ENCODE data around the gene TDRD9. TPM values are rescaled to one million over a fixed set of nuclear protein-coding genes. Genes with fewer than 3 reads are reported as not detected.

TDRD9 gene
- total and polyA plus RNA-seq, 2 of the 4 experiments (the other 2 are of a cell fraction), result 0.07 to 0.18 TPM

GRCh38 chr14:103905842-103906456 is 22.3 kb upstream of the TDRD9 start:
- H3K4me1 ChIP-seq (ENCODE audit: control insufficient read depth, insufficient read depth, low read length), result no peaks in the 10 kb centered on the region; the same call in 1 of the 2 replicates
- no CpG with 5 or more reads among the region's 22 CpGs for WGBS, 2 experiments (ENCODE audit: extremely low coverage in 2 of 2, insufficient read length in 1 of 2)
- H2AK9ac ChIP-seq (replicated peaks; ENCODE audit: low read depth, low read length, poor library complexity), result no peak overlapping the region
- H4K8ac ChIP-seq (ENCODE audit: low read depth in 2 of 2, low read length in 2 of 2), result no peak overlapping the region
- no peaks in the 10 kb centered on the region for H3K79me1 ChIP-seq (ENCODE audit: low read depth in 1 of 2, low read length in 2 of 2)
- no peaks in the 10 kb centered on the region for H3K27me3 ChIP-seq (ENCODE audit: control insufficient read depth, insufficient read depth, low read length)
- no peak overlapping the region for H2BK20ac ChIP-seq (ENCODE audit: low read depth, low read length)
- H4K5ac ChIP-seq (ENCODE audit: low read depth, low read length), result no peak overlapping the region
- no peak overlapping the region for H3K14ac ChIP-seq (replicated peaks; ENCODE audit: low read depth, low read length)
- no peak overlapping the region for H2BK5ac ChIP-seq (ENCODE audit: low read depth, low read length, poor library complexity, severe bottlenecking)
- no peak overlapping the region for H3K56ac ChIP-seq (ENCODE audit: extremely low read depth, insufficient read depth, low read length)
- no peak overlapping the region for H3K4me2 ChIP-seq (ENCODE audit: low read depth, low read length)
- ATAC-seq (ENCODE audit: low read depth) (no peak), DNase-seq (no peak)
- no peak overlapping the region for H2AK5ac ChIP-seq (ENCODE audit: low read depth, low read length)
- ChIA-PET POLR2A (ENCODE audit: unreplicated experiment) (no interaction called here), CTCF (interaction anchor here (0.5 to 1.3 kb wide), 3 partner anchors 15 to 99 kb away, joined by 3 to 4 read pairs (median 3); no protein-coding TSS in a partner anchor)
- H3K9me1 ChIP-seq (ENCODE audit: insufficient read depth, low read length), result no peaks in the 10 kb centered on the region
- intact Hi-C loops (cut with micrococcal nuclease) (no loop called here), in situ Hi-C loops (cut with MboI; ENCODE audit: low sequenced_read_pairs) (no loop called here), dilution Hi-C loops (cut with HindIII; ENCODE audit: low sequenced_read_pairs, unreplicated experiment) (no loop called here)
- no peaks in the 10 kb centered on the region for H4K20me1 ChIP-seq (ENCODE audit: insufficient read depth, low read length)
- no peak overlapping the region for H3K18ac ChIP-seq (ENCODE audit: low read depth, low read length)
- H2AFZ ChIP-seq (replicated peaks; ENCODE audit: low read length, poor library complexity), result no peak overlapping the region
- no peak overlapping the region for H3K27ac ChIP-seq (ENCODE audit: insufficient read depth, low read length)
- H3K23ac ChIP-seq (ENCODE audit: low read depth, low read length), result no peak overlapping the region
- no peak overlapping the region for H2BK15ac ChIP-seq (ENCODE audit: low read depth, low read length)
- no peak overlapping the region for H2BK120ac ChIP-seq (ENCODE audit: low read depth, low read length)
- no TSS peak for BruUV-seq (replicated peaks)
- no peak overlapping the region for H3K4me3 ChIP-seq (ENCODE audit: insufficient read depth, low read depth, low read length)
- H3K9me3 ChIP-seq (ENCODE audit: control insufficient read depth, insufficient read depth, low read length), result no peaks in the 10 kb centered on the region
- no peak overlapping the region for H3K9ac ChIP-seq (ENCODE audit: low read depth, low read length)
- no peak overlapping the region for H3K4ac ChIP-seq (ENCODE audit: low read depth, low read length)
- no peak for TF ChIP-seq MXI1 (IDR thresholded peaks at IDR 0.05; ENCODE audit: borderline replicate concordance, low read depth, low read length)
- H4K91ac ChIP-seq (ENCODE audit: insufficient read depth, low read depth, low read length), result no peak overlapping the region
- H3K36me3 ChIP-seq (ENCODE audit: control insufficient read depth, insufficient read depth, low read length), result peaks cover 1% of the 10 kb centered on the region; the same call in 1 of the 2 replicates

Data from IMR-90 (cell line).